GM12878 (cell line): Measurements from ENCODE around the gene DCLRE1C.

Source experiments
- ASH2L ChIP-seq: fragments of 300-600, 200-600 bp; sonication (generic); IDR thresholded peaks from 2 replicates; pipeline ENCODE4 v1.6.1; 2017; ENCODE audit warnings: low read depth, mild to moderate bottlenecking, borderline replicate concordance
- SIN3A ChIP-seq: IDR thresholded peaks from 2 replicates; pipeline ENCODE4 v1.6.1; 2012; ENCODE audit warnings: low read depth, low read length, improper control_type of control experiment
- SMC3 ChIP-seq: IDR thresholded peaks from 2 replicates; pipeline ENCODE4 v1.6.1; 2011; ENCODE audit warnings: low read length, improper control_type of control experiment, borderline replicate concordance
- TF ChIP-seq, protein P1 (sequence below), 3 experiments: IDR thresholded peaks in 2 of 3; conservative IDR thresholded peaks in 1 of 3; 2 replicates each; pipeline ENCODE4 v1.5.1; 2011; ENCODE audit warnings: low read depth in 3 of 3, low read length in 3 of 3, mild to moderate bottlenecking in 3 of 3, control low read depth in 2 of 3, moderate library complexity in 2 of 3, inconsistent platforms in 1 of 3, mixed read lengths in 1 of 3; ENCODE audit not compliant: control insufficient read depth in 2 of 3, insufficient read depth in 1 of 3; ENCODE audit errors: extremely low read depth in 1 of 3

DNA sequence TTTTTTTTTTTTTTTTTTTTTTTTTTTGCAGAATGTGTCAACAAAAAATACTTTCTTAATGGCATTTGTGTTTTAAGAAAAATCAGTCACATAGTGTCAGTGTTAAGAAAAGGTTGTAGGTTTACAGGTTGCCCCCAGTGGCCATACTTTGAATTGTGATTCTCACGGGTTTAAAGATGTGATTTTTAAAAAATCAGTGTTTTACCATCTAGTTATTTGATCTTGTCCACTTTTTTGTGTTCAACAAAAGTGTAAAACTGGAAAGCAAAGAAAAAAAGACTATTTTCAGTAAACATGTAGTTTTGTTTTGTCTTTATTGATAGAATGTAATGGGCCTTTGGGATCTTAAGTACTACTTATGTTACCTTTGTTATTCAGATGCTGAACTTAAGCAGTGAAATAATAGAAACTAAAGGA lies 49.6 kb downstream of the DCLRE1C start:
- no peak for TF ChIP-seq SMC3
- no peak for TF ChIP-seq ASH2L
- no peak for TF ChIP-seq SIN3A
- TF ChIP-seq, protein P1, sequence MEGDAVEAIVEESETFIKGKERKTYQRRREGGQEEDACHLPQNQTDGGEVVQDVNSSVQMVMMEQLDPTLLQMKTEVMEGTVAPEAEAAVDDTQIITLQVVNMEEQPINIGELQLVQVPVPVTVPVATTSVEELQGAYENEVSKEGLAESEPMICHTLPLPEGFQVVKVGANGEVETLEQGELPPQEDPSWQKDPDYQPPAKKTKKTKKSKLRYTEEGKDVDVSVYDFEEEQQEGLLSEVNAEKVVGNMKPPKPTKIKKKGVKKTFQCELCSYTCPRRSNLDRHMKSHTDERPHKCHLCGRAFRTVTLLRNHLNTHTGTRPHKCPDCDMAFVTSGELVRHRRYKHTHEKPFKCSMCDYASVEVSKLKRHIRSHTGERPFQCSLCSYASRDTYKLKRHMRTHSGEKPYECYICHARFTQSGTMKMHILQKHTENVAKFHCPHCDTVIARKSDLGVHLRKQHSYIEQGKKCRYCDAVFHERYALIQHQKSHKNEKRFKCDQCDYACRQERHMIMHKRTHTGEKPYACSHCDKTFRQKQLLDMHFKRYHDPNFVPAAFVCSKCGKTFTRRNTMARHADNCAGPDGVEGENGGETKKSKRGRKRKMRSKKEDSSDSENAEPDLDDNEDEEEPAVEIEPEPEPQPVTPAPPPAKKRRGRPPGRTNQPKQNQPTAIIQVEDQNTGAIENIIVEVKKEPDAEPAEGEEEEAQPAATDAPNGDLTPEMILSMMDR (IDR thresholded peaks at IDR 0.05 in 2 of 3, conservative IDR thresholded peaks at IDR 0.05 in 1 of 3; ENCODE audit: control insufficient read depth in 2 of 3, extremely low read depth in 1 of 3, insufficient read depth in 1 of 3, low read depth in 3 of 3, low read length in 3 of 3), result peak; percentile 41 to 57 (median 51)
